Stimulated activated naive CD4-positive, alpha-beta T cell treated with Interleukin-2 at 50 U/mL for 16 hours (primary cell): ENCODE results near the gene MROH7.

Experiments
- DNase-seq: peaks from one replicate; lab custom pipeline; 2025; lab: John Stamatoyannopoulos, UW

The MROH7 gene

GRCh38 chr1:54698346-54698745 lies 56.8 kb downstream of the MROH7 start:
- DNase-seq: no peak

GRCh38 chr1:54699936-54700525 lies 58.4 kb downstream of the MROH7 start:
- DNase-seq: no peak

- DNase-seq: no peak
Measured at GRCh38 chr1:54701066-54701465, 59.5 kb downstream of the MROH7 start.

GRCh38 chr1:54701996-54702395 lies 60.4 kb downstream of the MROH7 start:
- no peak for DNase-seq

DNA sequence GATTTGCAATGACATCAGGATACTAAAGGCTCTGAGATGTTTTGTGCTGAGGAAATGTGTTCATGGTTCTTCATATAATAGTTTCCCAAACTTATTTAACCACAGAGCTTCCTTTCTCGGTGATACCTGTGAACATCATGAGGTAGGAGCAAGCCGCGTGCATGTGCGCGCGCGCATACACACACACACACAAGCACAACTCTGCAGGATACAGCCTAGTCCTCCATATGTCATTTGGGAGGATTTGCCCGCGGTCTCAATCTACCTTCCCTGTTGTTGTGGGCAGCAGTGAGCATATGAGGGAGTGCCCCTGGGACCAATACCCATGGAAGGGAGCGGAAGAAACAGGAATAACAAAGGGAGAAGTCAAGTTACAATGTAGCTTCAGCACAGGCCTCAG lies 61.9 kb downstream of the MROH7 start:
- DNase-seq: no peak

DNA sequence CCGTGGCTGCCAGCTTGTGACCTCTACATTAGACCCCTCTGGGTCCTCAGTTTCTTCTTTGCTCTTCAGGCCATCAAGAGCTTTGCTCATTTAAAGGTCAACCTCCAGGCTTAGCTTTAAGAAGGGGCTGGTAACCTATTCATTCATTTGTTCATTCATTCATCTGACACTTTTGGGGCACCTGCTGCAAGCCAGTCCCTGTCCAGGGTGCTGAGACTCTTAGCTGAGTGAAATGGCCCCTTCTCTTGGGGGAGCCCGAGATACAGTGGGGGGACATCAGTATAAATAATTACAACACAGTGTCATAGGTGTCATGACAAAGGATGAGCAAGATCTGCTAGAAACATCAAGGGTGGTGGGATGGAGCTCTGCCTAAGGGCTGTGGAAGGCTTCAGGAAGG lies 63.6 kb downstream of the MROH7 start:
- DNase-seq: no peak

- no peak for DNase-seq
Measured at GRCh38 chr1:54706419-54706818, 64.8 kb downstream of the MROH7 start.

GRCh38 chr1:54708385-54708784 lies 66.8 kb downstream of the MROH7 start:
- no peak for DNase-seq

DNA sequence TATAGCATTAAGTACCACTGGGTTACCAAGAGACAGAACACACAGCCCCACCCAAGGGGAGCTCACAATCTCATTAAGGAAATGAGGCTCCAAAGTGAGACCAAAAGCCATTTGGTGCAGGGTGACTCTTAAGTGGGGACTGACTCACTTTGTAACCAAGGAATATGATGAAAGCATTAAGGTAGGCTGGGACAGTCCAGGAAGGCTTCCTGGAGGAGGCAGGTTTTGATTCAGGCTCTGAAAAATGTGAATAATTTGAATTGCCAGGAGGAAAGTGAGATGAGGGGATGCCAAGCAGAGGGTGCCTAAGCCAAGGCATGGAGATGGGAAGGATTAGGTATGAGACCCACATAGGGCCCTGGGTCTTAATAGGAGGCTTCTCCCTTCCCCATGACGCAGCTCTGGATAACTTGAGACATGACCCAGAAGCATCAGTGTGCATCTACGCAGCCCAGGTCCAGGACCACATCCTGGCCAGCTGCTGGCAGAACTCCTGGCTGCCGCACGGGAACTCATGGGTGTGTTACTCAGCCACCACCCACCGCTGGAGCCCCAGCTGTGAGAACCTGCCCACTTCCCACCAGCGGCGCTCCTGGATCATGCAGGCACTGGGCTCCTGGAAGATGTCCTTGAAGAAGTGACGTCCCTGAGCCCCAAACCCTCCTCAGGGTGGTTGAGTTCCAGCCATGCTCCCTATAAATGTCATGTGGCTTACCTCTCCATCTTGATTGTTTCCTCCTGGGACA lies 68.1 kb downstream of the MROH7 start:
- DNase-seq: no peak

DNA sequence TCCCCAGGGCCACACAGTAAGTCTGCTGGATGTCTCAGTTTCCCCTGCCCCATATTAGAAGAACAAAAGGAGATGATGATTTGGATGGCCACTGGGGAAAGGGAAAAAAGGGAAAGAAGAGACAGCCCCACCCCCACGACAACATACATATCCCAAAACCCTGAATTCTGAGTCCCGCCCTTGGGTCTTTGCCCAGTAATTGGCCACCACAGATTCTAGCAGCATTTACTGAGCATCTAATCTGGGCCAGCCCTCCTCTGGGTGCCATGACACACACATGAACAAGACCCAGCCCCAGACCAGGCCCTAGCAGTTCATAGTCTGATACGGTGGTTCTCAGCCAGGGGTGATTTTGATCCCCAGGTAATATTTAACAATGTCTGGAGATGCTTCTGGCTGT lies 68.8 kb downstream of the MROH7 start:
- no peak for DNase-seq

DNA sequence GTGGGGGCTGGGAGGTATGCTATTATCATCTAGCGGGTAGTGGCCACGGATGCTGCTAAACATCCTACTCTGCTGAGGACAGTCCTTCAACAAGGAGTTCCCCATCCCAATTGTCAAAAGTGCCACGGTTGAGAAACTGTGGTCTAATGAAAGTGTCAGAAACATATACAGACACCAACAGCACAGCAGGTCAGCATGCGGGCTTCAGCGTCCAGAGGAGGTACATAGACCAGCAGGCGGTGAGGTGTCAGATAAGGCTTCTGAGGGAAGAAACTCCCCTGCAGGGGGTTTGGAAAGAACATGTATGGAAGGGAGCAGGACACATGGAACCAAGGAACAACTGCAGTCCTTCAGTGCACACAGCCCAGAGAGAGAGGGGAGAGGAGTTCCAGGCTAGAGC lies 69.3 kb downstream of the MROH7 start:
- DNase-seq: no peak

DNA sequence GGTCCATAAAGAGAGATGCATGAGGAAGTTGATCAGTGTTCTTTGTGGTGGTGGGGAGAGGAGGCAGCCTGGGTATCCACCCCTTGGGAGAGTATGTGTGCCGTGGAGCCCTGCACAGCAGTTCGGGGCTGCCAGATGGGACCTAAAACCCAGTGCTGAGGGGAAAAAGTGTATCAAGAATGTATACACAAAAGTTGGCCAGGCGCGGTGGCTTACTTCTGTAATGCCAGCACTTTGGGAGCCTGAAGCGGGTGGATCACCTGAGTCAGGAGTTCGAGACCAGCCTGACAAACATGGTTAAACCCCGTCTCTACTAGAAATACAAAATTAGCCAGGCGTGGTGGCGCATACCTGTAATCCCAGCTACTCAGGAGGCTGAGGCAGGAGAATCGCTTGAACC lies 70.0 kb downstream of the MROH7 start:
- DNase-seq: no peak

- no peak for DNase-seq
Measured at GRCh38 chr1:54714881-54715492, 73.4 kb downstream of the MROH7 start.

DNA sequence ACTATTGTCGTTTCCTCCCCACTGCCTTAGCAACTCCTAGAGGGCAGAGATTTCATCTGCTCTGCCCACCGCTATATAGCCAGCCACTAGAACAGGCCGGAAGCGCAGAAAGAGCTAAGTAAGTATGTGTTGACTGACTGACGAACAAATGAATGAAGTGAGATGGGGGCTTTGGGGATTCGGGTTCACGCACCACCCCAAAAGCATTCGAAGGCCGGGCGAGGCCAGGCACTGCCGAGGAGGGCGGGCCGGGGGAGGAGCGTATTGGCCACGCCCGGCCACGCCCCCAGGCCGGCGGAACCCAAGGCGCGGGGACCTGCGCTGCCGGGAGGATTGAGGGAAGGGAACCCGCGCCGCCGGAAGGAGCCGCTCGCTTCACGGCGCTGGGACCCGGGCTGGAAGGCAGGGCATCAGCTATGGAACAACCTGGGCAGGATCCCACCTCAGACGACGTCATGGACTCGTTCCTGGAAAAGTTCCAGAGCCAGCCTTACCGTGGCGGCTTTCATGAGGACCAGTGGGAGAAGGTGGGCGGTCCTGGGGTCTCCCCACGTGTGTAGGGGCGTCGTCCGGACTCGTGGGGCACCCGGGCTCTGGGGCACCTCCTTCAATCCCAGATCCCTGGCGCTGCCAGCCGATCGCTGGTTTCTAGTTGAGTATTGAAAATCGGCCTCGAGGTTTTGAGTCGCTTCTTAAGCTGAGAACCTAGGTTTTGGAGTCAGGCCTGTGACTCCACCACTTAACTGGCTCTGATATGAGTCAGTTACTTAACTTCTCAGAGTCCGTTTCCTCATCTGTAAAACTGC lies 74.1 kb downstream of the MROH7 start, which contains the start of gene TTC4:
TSS of gene TTC4 (plus strand) at position 369 of the 806 bp plus-strand sequence. CDS start at position 417, 48 bp downstream.
- DNase-seq: peak; percentile 69

DNA sequence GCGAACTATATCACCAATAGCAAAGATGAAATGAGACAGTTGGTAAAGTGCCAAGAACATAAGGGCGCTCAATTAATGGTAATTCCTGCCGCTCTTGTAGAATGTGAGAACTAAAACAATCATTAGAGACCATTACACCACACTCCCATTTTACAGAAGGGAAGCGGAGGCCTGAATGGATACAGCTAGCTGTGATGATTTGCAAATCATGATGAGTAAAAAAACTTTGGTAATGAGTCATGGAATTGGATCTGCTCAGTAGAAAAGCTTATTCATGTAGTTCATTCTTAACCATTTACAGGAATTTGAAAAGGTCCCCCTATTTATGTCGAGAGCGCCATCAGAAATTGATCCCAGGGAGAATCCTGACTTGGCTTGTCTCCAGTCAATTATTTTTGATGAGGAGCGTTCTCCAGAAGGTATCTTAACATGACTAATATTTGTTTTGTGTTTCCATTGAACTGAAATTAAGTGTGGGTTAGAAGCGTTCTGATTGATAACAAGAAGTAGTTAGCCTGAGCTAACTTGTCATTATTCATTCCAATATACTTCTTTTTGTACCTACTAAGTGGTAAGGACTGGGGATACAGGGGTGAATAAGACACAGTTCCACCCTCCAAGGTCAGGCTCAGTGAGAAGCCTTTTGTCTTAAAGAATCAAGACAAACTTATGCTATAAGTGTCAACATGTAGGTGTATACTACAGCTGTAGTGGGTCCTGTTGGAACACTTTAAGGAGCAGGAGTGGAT lies 74.9 kb downstream of the MROH7 start:
- no peak for DNase-seq

GRCh38 chr1:54721719-54722118 lies 80.1 kb downstream of the MROH7 start:
- DNase-seq: no peak

DNA sequence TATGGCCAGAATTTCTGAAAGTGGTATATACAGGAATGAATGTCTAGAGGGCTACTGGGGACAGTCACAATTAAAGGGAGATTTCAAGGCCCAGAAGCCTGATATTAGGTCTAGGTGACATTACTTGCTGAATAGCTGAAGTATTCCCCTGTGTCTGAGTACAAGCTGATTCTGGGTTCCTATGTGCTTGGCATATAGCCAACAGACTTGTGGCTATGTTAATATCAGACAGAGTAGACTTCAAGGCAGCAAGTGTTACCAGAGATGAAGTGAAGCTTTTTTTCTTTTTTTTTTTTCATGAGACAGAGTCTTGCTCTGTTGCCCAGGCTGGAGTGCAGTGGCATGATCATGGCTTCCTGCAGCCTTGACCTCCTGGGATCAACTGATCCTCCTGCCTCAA lies 82.4 kb downstream of the MROH7 start:
- DNase-seq: no peak

DNA sequence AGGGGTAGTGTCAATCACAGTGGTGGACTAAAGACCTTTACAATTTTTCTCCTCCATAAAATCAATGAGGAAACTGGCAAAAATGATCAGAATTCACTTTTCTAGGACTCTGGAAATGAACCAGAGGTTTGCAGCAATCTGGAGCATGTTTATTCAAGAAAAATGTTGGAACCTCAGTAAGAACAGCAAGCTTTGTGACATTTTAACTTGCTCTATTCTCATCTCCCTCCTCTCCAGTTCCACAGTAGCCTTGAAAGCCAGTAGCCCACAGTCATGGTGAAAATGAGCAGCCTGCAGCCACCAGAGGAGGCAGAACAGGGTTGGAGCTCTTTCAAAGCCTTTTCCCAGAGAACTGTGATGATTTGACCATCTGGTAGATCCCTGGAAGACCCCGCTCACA lies 83.2 kb downstream of the MROH7 start:
- DNase-seq: no peak

- DNase-seq: no peak
Measured at GRCh38 chr1:54728027-54728426, 86.4 kb downstream of the MROH7 start.

DNA sequence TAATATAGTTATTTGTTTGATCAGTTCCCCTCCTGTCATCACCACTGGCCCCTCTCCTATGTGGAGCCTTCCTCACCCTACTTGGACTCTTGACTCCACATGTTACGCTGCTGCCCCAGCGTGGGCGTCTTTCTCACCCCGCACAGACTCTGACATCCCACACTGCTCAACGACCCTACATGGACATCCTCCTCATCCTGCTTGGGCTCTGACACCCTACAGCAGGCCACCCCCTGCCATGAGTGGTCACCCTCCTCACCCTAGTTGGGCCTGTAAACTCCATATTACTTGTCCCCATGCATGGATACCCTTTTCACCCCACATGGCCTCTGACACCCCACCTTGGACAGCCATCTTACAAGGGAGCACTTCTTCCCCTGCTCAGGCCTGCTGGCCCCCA lies 95.1 kb downstream of the MROH7 start:
- DNase-seq: no peak

DNA sequence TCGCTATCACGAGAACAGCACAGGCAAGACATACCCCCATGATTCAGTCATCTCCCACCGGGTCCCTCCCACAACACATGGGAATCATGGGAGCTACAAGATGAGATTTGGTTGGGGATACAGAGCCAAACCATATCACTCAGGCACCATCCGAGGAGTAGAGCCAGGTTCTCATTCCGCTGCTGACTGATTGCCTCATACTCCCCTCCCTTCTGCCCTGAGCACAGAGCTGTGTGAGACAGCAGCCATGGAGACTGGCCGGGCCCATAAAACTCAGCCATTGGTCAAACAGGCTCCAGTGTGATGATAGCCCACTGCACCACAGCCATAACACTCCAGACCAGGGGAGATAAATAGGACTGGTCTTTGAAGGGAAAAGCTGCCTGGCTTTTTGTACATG lies 96.7 kb downstream of the MROH7 start:
- no peak for DNase-seq

- DNase-seq: no peak
Measured at GRCh38 chr1:54741531-54741930, 99.9 kb downstream of the MROH7 start.
